HepG2 (cell line): Measurements from ENCODE around the gene GRIK5. TPM values are rescaled to one million over a fixed set of nuclear protein-coding genes. Genes with fewer than 3 reads are reported as not detected.

Source experiments
- AFF4 ChIP-seq: sonication (generic); formaldehyde crosslinking; IDR thresholded peaks from 2 replicates; pipeline ENCODE4 v1.4.0; 2020; ENCODE audit warnings: missing genetic modification reagents
- CSRNP1 ChIP-seq: sonication (generic); formaldehyde crosslinking; IDR thresholded peaks from 2 replicates; pipeline ENCODE4 v1.8.1; 2023; ENCODE audit warnings: mild to moderate bottlenecking, missing genetic modification reagents
- DR1 ChIP-seq: sonication (generic); formaldehyde crosslinking; IDR thresholded peaks from 2 replicates; pipeline ENCODE4 v1.8.0; 2021; ENCODE audit warnings: mild to moderate bottlenecking, missing genetic modification reagents, inconsistent platforms
- DRAP1 ChIP-seq: IDR thresholded peaks from 2 replicates; pipeline ENCODE4 v1.6.1; 2016; ENCODE audit warnings: missing genetic modification reagents, missing compliant biosample characterization
- FOXC1 ChIP-seq: sonication (generic); formaldehyde crosslinking; IDR thresholded peaks from 2 replicates; pipeline ENCODE4 v1.8.0; 2022; ENCODE audit warnings: mild to moderate bottlenecking, missing genetic modification reagents, borderline replicate concordance
- GATA4 ChIP-seq: sonication (generic); IDR thresholded peaks from 2 replicates; pipeline ENCODE4 v1.6.1; 2016; ENCODE audit warnings: antibody characterized with exemption, low read depth, borderline replicate concordance
- HIVEP1 ChIP-seq: sonication (generic); formaldehyde crosslinking; IDR thresholded peaks from 2 replicates; pipeline ENCODE4 v1.4.0; 2020; ENCODE audit warnings: mild to moderate bottlenecking, missing genetic modification reagents
- JDP2 ChIP-seq: sonication (generic); formaldehyde crosslinking; IDR thresholded peaks from 2 replicates; pipeline ENCODE4 v1.8.1; 2022; ENCODE audit warnings: missing genetic modification reagents, borderline replicate concordance
- JUN ChIP-seq: sonication (generic); formaldehyde crosslinking; IDR thresholded peaks from 2 replicates; pipeline ENCODE4 v1.4.0; 2020; ENCODE audit warnings: mild to moderate bottlenecking, missing genetic modification reagents
- KLF6 ChIP-seq: IDR thresholded peaks from 2 replicates; pipeline ENCODE4 v1.8.0; 2016; ENCODE audit warnings: missing biosample characterization, missing genetic modification reagents
- MIXL1 ChIP-seq: IDR thresholded peaks from 2 replicates; pipeline ENCODE4 v1.6.1; 2016
- MTA3 ChIP-seq: sonication (generic); formaldehyde crosslinking; IDR thresholded peaks from 2 replicates; pipeline ENCODE4 v1.4.0; 2020; ENCODE audit warnings: missing genetic modification reagents
- NR0B2 ChIP-seq: sonication (generic); formaldehyde crosslinking; IDR thresholded peaks from 2 replicates; pipeline ENCODE4 v1.4.0; 2020; ENCODE audit warnings: mild to moderate bottlenecking, missing genetic modification reagents
- PHF5A ChIP-seq: IDR thresholded peaks from one replicate; pipeline ENCODE4 v1.6.1; 2018; ENCODE audit warnings: low read depth, missing genetic modification reagents; ENCODE audit not compliant: unreplicated experiment
- RNF219 ChIP-seq: sonication (generic); formaldehyde crosslinking; IDR thresholded peaks from 2 replicates; pipeline ENCODE4 v1.5.0; 2020; ENCODE audit warnings: mild to moderate bottlenecking, missing genetic modification reagents
- SIX1 ChIP-seq: sonication (generic); formaldehyde crosslinking; IDR thresholded peaks from 2 replicates; pipeline ENCODE4 v1.4.0; 2020; ENCODE audit warnings: missing genetic modification reagents, borderline replicate concordance
- TBP ChIP-seq: sonication (generic); formaldehyde crosslinking; IDR thresholded peaks from 2 replicates; pipeline ENCODE4 v1.5.0; 2020; ENCODE audit warnings: missing genetic modification reagents
- ZFYVE20 ChIP-seq: sonication (generic); formaldehyde crosslinking; IDR thresholded peaks from 2 replicates; pipeline ENCODE4 v1.8.0; 2023; ENCODE audit warnings: low read depth, mild to moderate bottlenecking, moderate library complexity, missing genetic modification reagents, borderline replicate concordance
- ZNF589 ChIP-seq: sonication (generic); formaldehyde crosslinking; conservative IDR thresholded peaks from 2 replicates; pipeline ENCODE4 v1.8.0; 2022; ENCODE audit warnings: mild to moderate bottlenecking, moderate library complexity, missing genetic modification reagents
- ZNF782 ChIP-seq: sonication (generic); formaldehyde crosslinking; IDR thresholded peaks from 2 replicates; pipeline ENCODE4 v1.4.0; 2020; ENCODE audit warnings: missing genetic modification reagents, mild to moderate bottlenecking, borderline replicate concordance
- ZNF788 ChIP-seq: sonication (generic); formaldehyde crosslinking; IDR thresholded peaks from 2 replicates; pipeline ENCODE4 v1.5.0; 2020; ENCODE audit warnings: mild to moderate bottlenecking, missing genetic modification reagents, borderline replicate concordance
- polyA plus RNA-seq, 8 experiments: library from polyadenylated mRNA; depleted of rRNA in 3 of 8; stranded (reverse) in 7 of 8; unstranded in 1 of 8; fragments of >200 nt; fragmentation: Illumina TruSeq in 4 of 8; extraction: Trizol in 4 of 8; gene quantifications; 2 replicates each; pipeline versions ENCODE4 v1.2.1 to v1.2.3, GENCODE V29; 2011 to 2016; ENCODE audit warnings: low read depth in 4 of 8, missing spikeins in 1 of 8, mixed read lengths in 1 of 8; ENCODE audit not compliant: insufficient read depth in 1 of 8
- total RNA-seq, 5 experiments: library from RNA; depleted of rRNA; stranded (reverse); fragments of >200 nt; fragmentation: Illumina TruSeq; extraction: Trizol; gene quantifications; 2 replicates each; pipeline ENCODE4 v1.2.3, GENCODE V29; 2016; ENCODE audit warnings: low read depth in 1 of 5

The GRIK5 gene
- total and polyA plus RNA-seq, 2 of the 13 experiments (the other 11 are each of a cell fraction or from before 2014, with no cell fraction given) = not detected

GRCh38 chr19:42075616-42076379 lies 5.8 kb upstream of the GRIK5 start, which contains the start of gene ZNF574 (continued):
- TF ChIP-seq ZNF589 (0 out of 2 replicates have a peak, but pooled peaks have one; percentile 56), JUN (CRISPR knock-in tag) (peak; percentile 80; the same call in 1 of the 2 replicates), CSRNP1 (CRISPR knock-in tag) (no peak), SIX1 (CRISPR knock-in tag) (no peak), DR1 (peak; percentile 83), GATA4 (no peak), DRAP1 (CRISPR knock-in tag) (peak; percentile 91), ZFYVE20 (CRISPR knock-in tag) (peak; percentile 63; the same call in 1 of the 2 replicates), HIVEP1 (CRISPR knock-in tag) (0 out of 2 replicates have a peak, but pooled peaks have one; percentile 42), MTA3 (CRISPR knock-in tag) (no peak), FOXC1 (CRISPR knock-in tag) (peak; percentile 38; the same call in 1 of the 2 replicates), JDP2 (no peak), ZNF788 (CRISPR knock-in tag) (0 out of 2 replicates have a peak, but pooled peaks have one; percentile 24), MIXL1 (no peak), RNF219 (CRISPR knock-in tag) (no peak), AFF4 (no peak), KLF6 (CRISPR knock-in tag) (peak; percentile 27; the same call in 1 of the 2 replicates), ZNF782 (CRISPR knock-in tag) (peak; percentile 32; the same call in 1 of the 2 replicates), NR0B2 (no peak), TBP (CRISPR knock-in tag) (no peak), PHF5A (peak; percentile 23)
